GM12864 (cell line): Measurements from ENCODE around the gene GPATCH8.

ENCODE experiments used
- DNase-seq: peaks from one replicate; pipeline ENCODE4 v3.0.0-alpha.2; 2011; ENCODE audit warnings: low read depth
- H3K4me3 ChIP-seq: 2 replicates; pipeline ENCODE4 v1.5.1; 2011; ENCODE audit warnings: mild to moderate bottlenecking, low read depth, low read length, control low read depth
- TF ChIP-seq, protein P1 (sequence below): IDR thresholded peaks from 2 replicates; pipeline ENCODE4 v1.5.1; 2011; ENCODE audit warnings: low read depth, mild to moderate bottlenecking, moderate library complexity, low read length, control low read depth, inconsistent platforms; ENCODE audit errors: missing control alignments

GPATCH8 gene

GRCh38 chr17:44469676-44470075, 33.5 kb downstream of the GPATCH8 start:
- DNase-seq = no peak
- no peak overlapping the region for H3K4me3 ChIP-seq
- TF ChIP-seq, protein P1, sequence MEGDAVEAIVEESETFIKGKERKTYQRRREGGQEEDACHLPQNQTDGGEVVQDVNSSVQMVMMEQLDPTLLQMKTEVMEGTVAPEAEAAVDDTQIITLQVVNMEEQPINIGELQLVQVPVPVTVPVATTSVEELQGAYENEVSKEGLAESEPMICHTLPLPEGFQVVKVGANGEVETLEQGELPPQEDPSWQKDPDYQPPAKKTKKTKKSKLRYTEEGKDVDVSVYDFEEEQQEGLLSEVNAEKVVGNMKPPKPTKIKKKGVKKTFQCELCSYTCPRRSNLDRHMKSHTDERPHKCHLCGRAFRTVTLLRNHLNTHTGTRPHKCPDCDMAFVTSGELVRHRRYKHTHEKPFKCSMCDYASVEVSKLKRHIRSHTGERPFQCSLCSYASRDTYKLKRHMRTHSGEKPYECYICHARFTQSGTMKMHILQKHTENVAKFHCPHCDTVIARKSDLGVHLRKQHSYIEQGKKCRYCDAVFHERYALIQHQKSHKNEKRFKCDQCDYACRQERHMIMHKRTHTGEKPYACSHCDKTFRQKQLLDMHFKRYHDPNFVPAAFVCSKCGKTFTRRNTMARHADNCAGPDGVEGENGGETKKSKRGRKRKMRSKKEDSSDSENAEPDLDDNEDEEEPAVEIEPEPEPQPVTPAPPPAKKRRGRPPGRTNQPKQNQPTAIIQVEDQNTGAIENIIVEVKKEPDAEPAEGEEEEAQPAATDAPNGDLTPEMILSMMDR = no peak

DNA sequence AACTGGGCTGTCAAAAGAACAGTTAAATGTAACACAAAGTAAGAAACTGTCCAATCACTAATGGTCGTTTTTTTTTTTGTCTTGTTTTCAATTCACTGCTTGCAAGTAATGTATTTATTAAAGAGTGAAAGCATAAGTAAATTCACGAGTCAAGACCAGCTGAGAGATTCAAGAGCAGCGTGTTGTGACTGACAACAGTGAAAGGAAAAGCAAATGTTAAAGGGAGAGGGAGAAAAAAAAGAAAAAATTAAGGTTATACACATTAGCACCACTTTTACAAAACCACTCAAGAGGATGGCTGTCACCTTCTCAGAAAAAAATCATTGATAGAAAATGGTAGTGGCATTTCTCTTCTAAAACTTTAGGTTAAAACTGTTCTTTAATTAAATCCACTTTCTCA, 36.1 kb downstream of the GPATCH8 start:
- no peak for DNase-seq
- no peak overlapping the region for H3K4me3 ChIP-seq
- TF ChIP-seq, protein P1 = no peak

GRCh38 chr17:44466339-44466738, 36.9 kb downstream of the GPATCH8 start:
- TF ChIP-seq, protein P1 = no peak
- H3K4me3 ChIP-seq = no peak overlapping the region
- DNase-seq = no peak

DNA sequence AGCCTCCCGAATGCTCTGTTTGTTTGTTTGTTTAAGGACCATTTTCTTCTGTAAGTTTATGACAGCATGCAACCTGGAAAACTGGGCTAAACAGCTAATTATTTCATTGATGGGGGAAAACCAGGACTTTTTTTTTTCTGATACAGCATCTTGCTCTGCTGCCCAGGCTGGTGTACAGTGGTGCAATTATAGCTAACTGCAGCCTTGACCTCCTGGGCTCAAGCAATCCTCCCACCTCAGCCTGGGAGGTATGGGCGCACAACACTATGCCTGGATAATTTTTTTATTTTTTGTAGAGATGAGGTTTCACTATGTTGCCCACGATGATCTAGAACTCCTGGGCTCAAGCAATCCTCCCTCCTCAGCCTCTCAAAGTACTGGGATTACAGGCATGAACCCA, 37.3 kb downstream of the GPATCH8 start:
- TF ChIP-seq, protein P1 = no peak
- no peak for DNase-seq
- no peak overlapping the region for H3K4me3 ChIP-seq

GRCh38 chr17:44465276-44465675, 37.9 kb downstream of the GPATCH8 start:
- no peak overlapping the region for H3K4me3 ChIP-seq
- DNase-seq = no peak
- TF ChIP-seq, protein P1 = no peak

GRCh38 chr17:44464037-44464436, 39.2 kb downstream of the GPATCH8 start:
- no peak overlapping the region for H3K4me3 ChIP-seq
- TF ChIP-seq, protein P1 = no peak
- no peak for DNase-seq

GRCh38 chr17:44451832-44452231, 51.4 kb downstream of the GPATCH8 start:
- TF ChIP-seq, protein P1 = no peak
- H3K4me3 ChIP-seq = no peak overlapping the region
- DNase-seq = no peak
